Measurements from ENCODE around the gene OR10J1.

OR10J1 gene, protein sequence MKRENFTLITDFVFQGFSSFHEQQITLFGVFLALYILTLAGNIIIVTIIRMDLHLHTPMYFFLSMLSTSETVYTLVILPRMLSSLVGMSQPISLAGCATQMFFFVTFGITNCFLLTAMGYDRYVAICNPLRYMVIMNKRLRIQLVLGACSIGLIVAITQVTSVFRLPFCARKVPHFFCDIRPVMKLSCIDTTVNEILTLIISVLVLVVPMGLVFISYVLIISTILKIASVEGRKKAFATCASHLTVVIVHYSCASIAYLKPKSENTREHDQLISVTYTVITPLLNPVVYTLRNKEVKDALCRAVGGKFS

DNA sequence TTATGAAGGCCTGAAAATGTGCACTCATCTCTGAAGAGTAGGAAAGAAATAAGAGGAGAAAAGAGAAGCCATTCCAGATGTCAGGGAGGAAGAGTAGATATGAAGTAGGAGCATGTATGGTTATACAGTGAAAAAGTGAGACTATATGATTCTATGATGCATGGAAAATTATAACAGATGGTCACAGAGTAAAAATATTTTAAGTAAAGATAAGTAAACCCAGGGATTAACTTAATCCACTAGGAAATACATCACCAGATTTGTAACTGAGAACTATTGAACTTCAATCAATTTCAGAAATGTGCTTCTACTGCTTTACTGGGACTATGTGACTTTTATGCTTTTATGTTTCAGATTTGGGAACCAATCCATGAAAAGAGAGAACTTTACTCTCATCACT is at the start of gene OR10J1:
TSS of gene OR10J1 (plus strand) at position 301 of the 400 bp plus-strand sequence. CDS start at position 371, 70 bp downstream.
- Histone ChIP-seq H3K9me3 (ENCODE audit: low read length) (no peaks in the 10 kb centered on the region), H3K4me3 (ENCODE audit: low read length) (no peak within 1 kb of the TSS), H3K27me3 (ENCODE audit: insufficient read depth, low read length) (no peaks in the 10 kb centered on the region), H3K36me3 (ENCODE audit: insufficient read depth, low read length) (no peaks in the 10 kb centered on the region), H3K4me1 (ENCODE audit: insufficient read depth, low read length) (no peaks in the 10 kb centered on the region), H2AFZ (ENCODE audit: low read depth, low read length) (no peak within 1 kb of the TSS)

DNA sequence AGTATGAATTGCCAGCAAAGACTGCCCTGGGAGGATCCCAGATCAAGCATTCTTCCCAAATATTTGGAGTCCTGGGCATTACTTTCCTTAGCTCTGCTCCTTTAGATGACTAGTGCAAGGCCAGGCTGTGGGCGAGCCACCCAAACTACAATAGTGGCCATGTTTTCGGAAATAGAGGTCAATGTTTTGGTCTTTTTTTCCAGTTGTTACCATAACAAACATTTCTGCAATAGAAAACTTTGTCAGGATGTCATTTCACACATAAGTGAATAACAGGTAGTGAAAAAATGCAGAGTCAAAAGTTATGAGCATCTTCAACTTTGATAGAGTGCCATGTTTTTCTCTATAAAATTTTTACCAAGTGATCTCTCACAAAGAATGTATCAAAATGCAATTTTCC is 32.7 kb upstream of the OR10J1 start:
- H3K9me3 ChIP-seq (ENCODE audit: low read length): no peaks in the 10 kb centered on the region
- H3K4me3 ChIP-seq (ENCODE audit: low read length): no peak overlapping the region
- no peaks in the 10 kb centered on the region for H3K27me3 ChIP-seq (ENCODE audit: insufficient read depth, low read length)

DNA sequence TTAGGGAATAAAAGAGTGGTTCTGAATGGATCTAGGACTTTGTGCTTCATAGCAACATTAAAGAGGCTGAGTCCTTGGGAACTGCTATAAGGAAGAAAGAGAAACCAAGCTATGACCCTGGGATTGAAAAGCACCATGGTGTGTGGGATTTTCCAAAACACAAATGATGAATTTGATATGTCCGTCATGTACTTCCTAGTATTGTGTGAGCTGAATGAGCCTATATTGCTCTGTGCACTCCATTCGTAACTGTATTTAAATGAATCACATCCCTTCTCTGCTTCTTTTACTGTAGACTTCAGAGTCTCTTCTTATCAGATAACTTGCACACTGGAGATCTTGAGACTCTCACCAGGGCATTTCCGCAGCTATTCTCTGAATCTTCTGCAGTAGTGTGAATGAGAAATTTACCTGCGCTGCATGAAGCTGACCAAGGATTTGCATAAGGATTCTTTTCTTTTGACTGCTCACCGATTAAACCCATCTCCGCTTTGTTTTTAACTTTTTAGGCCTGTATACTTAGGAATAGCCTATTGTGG is 30.6 kb upstream of the OR10J1 start:
- Histone ChIP-seq H2AFZ (ENCODE audit: low read depth, low read length) (no peak overlapping the region), H3K27me3 (ENCODE audit: insufficient read depth, low read length) (no peaks in the 10 kb centered on the region), H3K4me3 (ENCODE audit: low read length) (no peak overlapping the region), H3K9me3 (ENCODE audit: low read length) (no peaks in the 10 kb centered on the region), H3K36me3 (ENCODE audit: insufficient read depth, low read length) (no peaks in the 10 kb centered on the region), H3K4me1 (ENCODE audit: insufficient read depth, low read length) (no peaks in the 10 kb centered on the region)

More for the DNA sequence above, 32.7 kb upstream of the OR10J1 start:
- H3K4me1 ChIP-seq (ENCODE audit: insufficient read depth, low read length): no peaks in the 10 kb centered on the region
- no peaks in the 10 kb centered on the region for H3K36me3 ChIP-seq (ENCODE audit: insufficient read depth, low read length)
- no peak overlapping the region for H2AFZ ChIP-seq (ENCODE audit: low read depth, low read length)

DNA sequence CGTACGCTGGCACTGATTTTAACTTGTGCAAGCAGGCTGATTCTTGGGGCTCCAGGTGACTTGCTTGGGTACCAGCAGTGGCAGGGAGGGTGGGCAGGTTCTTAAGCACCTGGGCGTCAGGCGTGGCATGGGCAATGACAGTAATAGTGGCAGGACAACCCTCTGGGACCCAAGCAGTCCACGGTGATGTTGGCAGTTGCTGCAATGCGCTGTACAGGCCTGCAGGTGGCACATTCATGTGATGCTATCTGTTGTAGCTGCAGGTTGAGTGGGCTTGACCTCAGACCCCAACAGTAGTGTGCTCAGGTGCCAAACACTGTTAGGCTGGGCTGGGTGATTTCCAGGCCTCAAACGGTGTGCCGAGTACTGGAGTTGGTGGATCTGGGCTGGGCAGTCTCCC is 17.7 kb upstream of the OR10J1 start:
- H3K27me3 ChIP-seq (ENCODE audit: insufficient read depth, low read length): no peaks in the 10 kb centered on the region
- no peaks in the 10 kb centered on the region for H3K9me3 ChIP-seq (ENCODE audit: low read length)
- no peak overlapping the region for H3K4me3 ChIP-seq (ENCODE audit: low read length)
- H2AFZ ChIP-seq (ENCODE audit: low read depth, low read length): no peak overlapping the region
- no peaks in the 10 kb centered on the region for H3K36me3 ChIP-seq (ENCODE audit: insufficient read depth, low read length)
- H3K4me1 ChIP-seq (ENCODE audit: insufficient read depth, low read length): no peaks in the 10 kb centered on the region

DNA sequence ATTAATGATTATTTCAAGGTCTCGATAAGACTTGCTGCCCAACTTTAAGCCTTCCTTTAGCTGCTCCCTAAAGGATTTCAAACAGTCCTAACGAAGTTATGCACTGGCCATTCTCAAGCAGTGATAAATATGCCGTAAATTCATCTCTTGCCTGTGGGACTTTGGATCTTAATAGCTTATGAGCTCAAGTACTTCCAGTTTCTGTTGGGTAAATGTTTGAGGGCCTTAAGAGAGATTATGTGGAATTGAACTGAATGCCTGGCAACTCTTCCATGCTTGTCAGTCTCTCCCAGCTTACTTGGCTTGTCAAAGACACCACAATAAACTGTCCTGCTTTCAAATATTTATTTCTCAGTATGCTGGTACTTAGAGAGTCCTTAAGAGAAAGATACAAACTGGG is 11.0 kb upstream of the OR10J1 start:
- Histone ChIP-seq H3K36me3 (ENCODE audit: insufficient read depth, low read length) (no peaks in the 10 kb centered on the region), H3K27me3 (ENCODE audit: insufficient read depth, low read length) (no peaks in the 10 kb centered on the region), H3K9me3 (ENCODE audit: low read length) (no peaks in the 10 kb centered on the region), H2AFZ (ENCODE audit: low read depth, low read length) (peak overlapping the region; percentile 28), H3K4me1 (ENCODE audit: insufficient read depth, low read length) (no peaks in the 10 kb centered on the region), H3K4me3 (ENCODE audit: low read length) (no peak overlapping the region)

DNA sequence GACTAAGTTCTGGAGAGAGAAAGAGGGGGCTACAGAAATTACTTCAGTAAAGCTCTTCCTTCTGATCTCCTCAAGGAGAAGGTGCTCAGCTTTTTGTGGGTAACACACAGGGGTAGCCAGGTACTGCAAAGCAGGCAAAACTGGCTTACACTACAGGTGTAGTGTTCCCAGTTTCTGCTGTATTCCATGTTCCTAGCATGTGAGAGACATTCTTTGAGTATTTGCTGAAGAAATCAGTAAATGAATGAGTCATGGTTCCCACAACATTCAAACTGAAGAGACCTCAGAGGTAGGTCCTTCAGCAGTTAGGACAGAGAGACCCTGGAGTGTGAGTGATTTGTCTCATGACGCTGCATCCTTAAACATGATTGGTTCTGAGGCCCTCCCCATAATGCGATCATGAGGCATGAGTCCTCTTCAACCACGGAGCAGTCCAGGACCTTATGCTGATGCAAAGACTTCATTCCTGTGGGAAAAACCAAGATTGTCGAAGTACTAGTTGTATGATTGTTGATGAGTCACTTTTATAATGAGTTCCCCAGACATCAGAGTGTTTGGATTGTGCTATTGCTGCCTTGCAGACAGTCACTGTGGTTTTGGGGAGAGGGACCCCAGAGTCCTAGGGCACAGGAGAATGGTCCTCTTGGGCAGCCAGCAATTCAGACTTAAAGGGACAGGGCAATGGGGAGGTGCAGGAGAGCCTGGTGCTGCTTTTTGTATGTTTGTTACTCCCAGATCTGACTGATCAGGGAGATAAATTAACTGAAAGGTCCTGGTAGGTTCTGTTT is 10.3 kb upstream of the OR10J1 start:
- no peaks in the 10 kb centered on the region for H3K36me3 ChIP-seq (ENCODE audit: insufficient read depth, low read length)
- H3K9me3 ChIP-seq (ENCODE audit: low read length): no peaks in the 10 kb centered on the region
- no peaks in the 10 kb centered on the region for H3K27me3 ChIP-seq (ENCODE audit: insufficient read depth, low read length)

DNA sequence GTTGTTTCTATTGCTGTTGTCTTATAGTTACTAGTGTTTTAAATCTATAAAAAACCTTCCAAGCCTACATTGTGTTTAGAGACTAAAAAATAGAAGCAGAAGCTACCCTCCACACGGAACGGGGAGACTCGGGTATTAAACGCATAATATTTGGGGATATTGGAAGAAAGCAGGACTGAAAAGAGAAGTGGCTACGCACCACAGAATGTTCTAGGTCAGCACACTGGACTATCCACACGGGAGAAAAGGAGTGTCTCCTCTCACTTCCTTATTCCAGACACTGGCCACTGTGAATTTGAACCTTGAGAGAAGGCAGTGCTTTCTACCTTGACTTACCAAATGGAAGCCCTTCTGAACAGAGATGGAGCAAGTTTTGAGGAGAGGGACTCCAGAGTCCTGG is 8.5 kb upstream of the OR10J1 start:
- H3K9me3 ChIP-seq (ENCODE audit: low read length): no peaks in the 10 kb centered on the region
- no peaks in the 10 kb centered on the region for H3K27me3 ChIP-seq (ENCODE audit: insufficient read depth, low read length)

More for the DNA sequence above, 10.3 kb upstream of the OR10J1 start:
- Histone ChIP-seq H3K4me3 (ENCODE audit: low read length) (no peak overlapping the region), H2AFZ (ENCODE audit: low read depth, low read length) (no peak overlapping the region), H3K4me1 (ENCODE audit: insufficient read depth, low read length) (no peaks in the 10 kb centered on the region)

DNA sequence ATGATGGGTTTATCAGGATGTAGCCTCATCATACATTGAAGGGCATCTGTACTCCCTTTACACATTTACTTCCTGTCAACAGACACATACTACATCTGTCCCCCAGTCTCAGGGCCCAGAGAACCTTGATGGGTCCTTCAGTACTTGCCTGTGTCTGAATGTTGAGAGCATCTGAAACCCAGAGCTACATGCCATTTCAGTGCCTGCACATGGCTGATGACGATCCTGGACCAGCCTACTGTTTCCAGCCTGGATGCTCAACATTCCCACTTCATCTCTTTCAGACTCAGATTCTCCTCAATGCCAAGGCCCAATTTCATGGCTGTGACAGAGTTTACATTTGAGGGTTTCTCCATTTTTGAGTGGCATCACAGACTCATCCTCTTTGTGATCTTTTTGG is 7.6 kb upstream of the OR10J1 start, which contains the start of gene OR10J4:
TSS of gene OR10J4 (plus strand) at position 301 of the 400 bp plus-strand sequence.
- H3K9me3 ChIP-seq (ENCODE audit: low read length): no peaks in the 10 kb centered on the region
- no peaks in the 10 kb centered on the region for H3K4me1 ChIP-seq (ENCODE audit: insufficient read depth, low read length)
- H3K4me3 ChIP-seq (ENCODE audit: low read length): no peak within 1 kb of the TSS
- no peak within 1 kb of the TSS for H2AFZ ChIP-seq (ENCODE audit: low read depth, low read length)
- no peaks in the 10 kb centered on the region for H3K27me3 ChIP-seq (ENCODE audit: insufficient read depth, low read length)
- H3K36me3 ChIP-seq (ENCODE audit: insufficient read depth, low read length): no peaks in the 10 kb centered on the region

More for the DNA sequence above, 8.5 kb upstream of the OR10J1 start:
- Histone ChIP-seq H3K4me3 (ENCODE audit: low read length) (no peak overlapping the region), H3K36me3 (ENCODE audit: insufficient read depth, low read length) (no peaks in the 10 kb centered on the region), H2AFZ (ENCODE audit: low read depth, low read length) (no peak overlapping the region), H3K4me1 (ENCODE audit: insufficient read depth, low read length) (no peaks in the 10 kb centered on the region)

DNA sequence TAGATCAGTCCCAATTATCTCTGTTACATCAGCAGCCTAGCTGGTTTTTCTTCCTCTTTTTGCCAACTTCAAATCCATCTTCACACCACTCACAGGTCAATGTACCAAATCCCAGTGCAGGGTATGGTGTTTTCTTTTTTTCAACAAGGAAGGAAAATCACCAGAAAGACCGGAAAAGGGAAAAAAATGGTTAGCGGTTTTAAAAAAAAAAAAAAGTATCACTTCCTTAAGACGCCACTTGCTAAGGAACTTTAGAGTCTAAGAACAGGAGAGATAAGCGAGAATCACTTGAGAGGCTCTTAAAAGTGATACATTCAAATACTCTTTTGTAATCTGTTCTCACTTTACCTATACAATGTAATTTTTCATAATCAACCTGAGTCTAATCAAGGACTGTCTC is 3.1 kb upstream of the OR10J1 start:
- H3K4me1 ChIP-seq (ENCODE audit: insufficient read depth, low read length): no peaks in the 10 kb centered on the region
- no peaks in the 10 kb centered on the region for H3K27me3 ChIP-seq (ENCODE audit: insufficient read depth, low read length)
- H2AFZ ChIP-seq (ENCODE audit: low read depth, low read length): no peak overlapping the region
- no peaks in the 10 kb centered on the region for H3K9me3 ChIP-seq (ENCODE audit: low read length)
- H3K4me3 ChIP-seq (ENCODE audit: low read length): no peak overlapping the region
- no peaks in the 10 kb centered on the region for H3K36me3 ChIP-seq (ENCODE audit: insufficient read depth, low read length)

DNA sequence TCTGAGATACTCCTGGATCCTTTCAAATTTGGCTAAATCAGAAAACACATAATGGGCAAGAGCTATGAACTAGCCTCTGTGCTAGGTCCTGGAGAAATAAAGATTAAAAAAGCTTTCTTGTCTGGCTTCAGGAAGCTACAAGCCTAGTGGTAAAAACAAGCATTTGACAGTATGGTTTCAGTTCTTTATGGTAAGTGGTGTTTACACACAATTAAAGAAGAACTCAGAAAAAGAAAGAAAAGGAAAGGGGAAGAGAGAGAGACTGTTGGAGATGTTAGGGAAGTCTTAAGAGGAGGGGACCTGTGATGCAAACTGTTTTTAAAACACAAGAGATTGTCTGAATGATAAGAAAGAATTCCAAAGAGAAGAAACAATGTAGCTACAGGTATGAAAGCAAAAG is 1.8 kb downstream of the OR10J1 start:
- no peaks in the 10 kb centered on the region for H3K9me3 ChIP-seq (ENCODE audit: low read length)
- no peak overlapping the region for H3K4me3 ChIP-seq (ENCODE audit: low read length)
- no peaks in the 10 kb centered on the region for H3K27me3 ChIP-seq (ENCODE audit: insufficient read depth, low read length)
- H3K4me1 ChIP-seq (ENCODE audit: insufficient read depth, low read length): no peaks in the 10 kb centered on the region
- H2AFZ ChIP-seq (ENCODE audit: low read depth, low read length): no peak overlapping the region
- no peaks in the 10 kb centered on the region for H3K36me3 ChIP-seq (ENCODE audit: insufficient read depth, low read length)

DNA sequence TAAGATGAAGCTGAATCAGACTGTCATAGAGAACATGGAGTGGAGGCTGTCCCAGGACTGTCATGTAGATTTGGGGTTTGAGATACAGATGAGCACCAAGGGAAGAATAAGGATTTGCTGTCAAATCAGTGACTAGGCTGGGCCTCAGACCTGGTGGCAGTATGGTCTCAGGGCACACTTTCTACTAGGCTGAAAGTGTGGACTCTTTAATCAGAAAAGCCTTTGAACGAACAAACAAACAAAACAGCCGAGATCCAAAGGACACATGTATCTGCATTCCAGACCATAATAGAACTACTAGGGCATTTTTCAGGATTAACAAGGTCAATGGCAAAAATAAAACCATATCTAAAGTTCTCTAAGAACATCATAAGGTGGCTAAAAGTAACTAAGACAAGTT is 2.9 kb downstream of the OR10J1 start:
- Histone ChIP-seq H3K4me1 (ENCODE audit: insufficient read depth, low read length) (no peaks in the 10 kb centered on the region), H3K4me3 (ENCODE audit: low read length) (no peak overlapping the region), H3K36me3 (ENCODE audit: insufficient read depth, low read length) (no peaks in the 10 kb centered on the region), H3K27me3 (ENCODE audit: insufficient read depth, low read length) (no peaks in the 10 kb centered on the region), H2AFZ (ENCODE audit: low read depth, low read length) (no peak overlapping the region), H3K9me3 (ENCODE audit: low read length) (no peaks in the 10 kb centered on the region)

DNA sequence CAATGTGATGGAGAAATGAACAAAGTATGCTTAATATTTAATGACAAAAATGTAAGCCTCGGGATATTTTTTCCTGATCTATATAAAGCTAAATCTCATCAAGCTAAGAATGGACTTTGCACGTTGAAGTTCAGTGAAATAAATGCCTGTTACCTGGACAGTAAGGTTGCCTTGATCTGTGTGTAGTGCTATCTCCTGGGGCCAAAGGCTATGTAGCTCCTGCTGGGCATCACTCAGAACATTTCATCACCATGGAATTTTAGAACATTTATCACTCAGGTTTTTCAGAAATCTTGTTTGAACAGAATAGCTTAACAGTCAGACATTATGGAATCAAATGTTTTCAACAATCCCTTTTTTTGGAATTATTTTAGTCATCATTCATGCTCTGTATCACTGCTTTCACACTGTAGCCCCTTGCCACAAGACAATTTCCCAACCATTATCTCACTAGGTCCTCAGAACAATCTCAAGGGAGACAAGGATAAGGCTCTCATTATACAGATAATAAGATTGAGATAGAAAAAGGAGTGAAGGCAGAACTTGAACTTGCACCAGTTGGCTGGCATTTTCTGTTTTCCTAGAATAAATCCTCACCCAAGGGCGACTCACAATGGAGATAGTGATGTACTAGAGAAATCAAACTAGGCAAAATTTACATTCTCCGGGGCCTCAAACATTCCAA is 3.7 kb downstream of the OR10J1 start:
- Histone ChIP-seq H3K4me1 (ENCODE audit: insufficient read depth, low read length) (no peaks in the 10 kb centered on the region), H2AFZ (ENCODE audit: low read depth, low read length) (no peak overlapping the region), H3K4me3 (ENCODE audit: low read length) (no peak overlapping the region), H3K36me3 (ENCODE audit: insufficient read depth, low read length) (no peaks in the 10 kb centered on the region), H3K9me3 (ENCODE audit: low read length) (no peaks in the 10 kb centered on the region), H3K27me3 (ENCODE audit: insufficient read depth, low read length) (no peaks in the 10 kb centered on the region)

DNA sequence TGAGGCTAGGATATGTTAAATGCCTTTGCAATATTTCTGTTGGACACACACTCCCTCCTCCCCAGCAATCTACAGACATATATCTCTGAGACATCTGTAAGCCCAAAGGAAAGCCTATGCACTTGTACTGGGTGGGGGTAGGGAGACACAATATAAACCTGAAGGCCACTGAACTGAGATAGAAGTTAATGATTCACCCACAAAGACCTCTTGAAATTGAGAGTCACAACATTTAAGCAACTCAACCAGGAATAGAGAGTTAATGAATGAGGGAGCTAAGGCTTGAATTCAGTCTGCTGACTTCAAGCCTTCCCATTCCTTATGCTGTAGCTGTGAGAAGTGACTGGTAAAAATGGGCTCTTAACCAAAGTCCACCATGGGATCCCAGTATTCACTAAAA is 5.0 kb downstream of the OR10J1 start:
- H2AFZ ChIP-seq (ENCODE audit: low read depth, low read length): no peak overlapping the region
- no peaks in the 10 kb centered on the region for H3K27me3 ChIP-seq (ENCODE audit: insufficient read depth, low read length)
- no peaks in the 10 kb centered on the region for H3K9me3 ChIP-seq (ENCODE audit: low read length)
- H3K36me3 ChIP-seq (ENCODE audit: insufficient read depth, low read length): no peaks in the 10 kb centered on the region
- no peaks in the 10 kb centered on the region for H3K4me1 ChIP-seq (ENCODE audit: insufficient read depth, low read length)
- H3K4me3 ChIP-seq (ENCODE audit: low read length): no peak overlapping the region

Data from neuron (in vitro differentiated cells).